Sigmoid colon (tissue), 4 donors: ENCODE data around the gene PCGF6.

Experiments used
- POLR2AphosphoS5 ChIP-seq, 4 donors: sonication (generic); formaldehyde crosslinking; IDR thresholded peaks; one replicate each; pipeline ENCODE4 v1.6.1; 2017; ENCODE audit warnings: antibody characterized with exemption in 4 of 4
- TF ChIP-seq, protein P1 (sequence below), 4 experiments: fragments of 450-650 bp in 3 of 4; fragments of 200-600 bp in 1 of 4; IDR thresholded peaks; one replicate each; pipeline ENCODE4 v1.5.1; 2016 to 2019; ENCODE audit warnings: antibody characterized with exemption in 4 of 4, mild to moderate bottlenecking in 3 of 4, moderate library complexity in 2 of 4

DNA sequence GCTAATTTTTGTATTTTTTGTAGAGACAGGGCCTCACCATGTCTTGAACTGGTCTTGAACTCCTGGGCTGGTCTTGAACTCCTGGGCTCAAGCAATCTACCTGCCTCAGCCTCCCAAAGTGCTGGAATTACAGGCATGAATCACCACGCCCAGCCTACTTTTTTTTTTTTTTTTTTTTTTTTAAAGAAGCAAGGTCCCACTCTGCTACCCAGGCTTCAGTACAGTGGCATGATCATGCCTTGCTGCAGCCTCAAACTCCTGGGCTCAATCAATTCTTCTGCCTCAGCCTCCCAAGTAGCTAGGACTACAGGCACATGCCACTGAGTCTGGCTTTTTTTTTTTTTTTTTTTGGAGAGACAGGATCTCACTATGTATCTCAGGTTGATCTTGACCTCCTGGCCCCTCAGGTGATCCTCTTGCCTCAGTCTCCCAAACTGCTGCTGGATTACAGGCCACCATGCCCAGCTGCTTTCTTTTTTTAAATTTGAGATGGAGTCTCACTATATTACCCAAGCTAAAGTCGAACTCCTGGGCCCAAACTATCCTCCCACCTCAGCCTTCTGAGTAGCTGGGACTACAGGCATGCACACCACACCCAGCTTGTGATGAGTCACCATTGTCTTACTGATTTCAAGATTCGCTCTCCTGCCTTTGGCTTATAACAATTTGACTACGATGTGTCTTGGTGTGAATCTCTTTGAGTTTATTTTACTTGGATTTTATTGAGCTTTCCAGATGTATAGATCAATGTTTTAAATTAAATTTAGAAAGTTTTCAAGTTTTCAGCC is 96.2 kb downstream of the PCGF6 start:
- TF ChIP-seq, protein P1, sequence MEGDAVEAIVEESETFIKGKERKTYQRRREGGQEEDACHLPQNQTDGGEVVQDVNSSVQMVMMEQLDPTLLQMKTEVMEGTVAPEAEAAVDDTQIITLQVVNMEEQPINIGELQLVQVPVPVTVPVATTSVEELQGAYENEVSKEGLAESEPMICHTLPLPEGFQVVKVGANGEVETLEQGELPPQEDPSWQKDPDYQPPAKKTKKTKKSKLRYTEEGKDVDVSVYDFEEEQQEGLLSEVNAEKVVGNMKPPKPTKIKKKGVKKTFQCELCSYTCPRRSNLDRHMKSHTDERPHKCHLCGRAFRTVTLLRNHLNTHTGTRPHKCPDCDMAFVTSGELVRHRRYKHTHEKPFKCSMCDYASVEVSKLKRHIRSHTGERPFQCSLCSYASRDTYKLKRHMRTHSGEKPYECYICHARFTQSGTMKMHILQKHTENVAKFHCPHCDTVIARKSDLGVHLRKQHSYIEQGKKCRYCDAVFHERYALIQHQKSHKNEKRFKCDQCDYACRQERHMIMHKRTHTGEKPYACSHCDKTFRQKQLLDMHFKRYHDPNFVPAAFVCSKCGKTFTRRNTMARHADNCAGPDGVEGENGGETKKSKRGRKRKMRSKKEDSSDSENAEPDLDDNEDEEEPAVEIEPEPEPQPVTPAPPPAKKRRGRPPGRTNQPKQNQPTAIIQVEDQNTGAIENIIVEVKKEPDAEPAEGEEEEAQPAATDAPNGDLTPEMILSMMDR (IDR thresholded peaks at IDR 0.05): no peak
- no peak for TF ChIP-seq POLR2AphosphoS5 (IDR thresholded peaks at IDR 0.05)
